ENCODE measurements around the gene RAD21L1.

The RAD21L1 gene

DNA sequence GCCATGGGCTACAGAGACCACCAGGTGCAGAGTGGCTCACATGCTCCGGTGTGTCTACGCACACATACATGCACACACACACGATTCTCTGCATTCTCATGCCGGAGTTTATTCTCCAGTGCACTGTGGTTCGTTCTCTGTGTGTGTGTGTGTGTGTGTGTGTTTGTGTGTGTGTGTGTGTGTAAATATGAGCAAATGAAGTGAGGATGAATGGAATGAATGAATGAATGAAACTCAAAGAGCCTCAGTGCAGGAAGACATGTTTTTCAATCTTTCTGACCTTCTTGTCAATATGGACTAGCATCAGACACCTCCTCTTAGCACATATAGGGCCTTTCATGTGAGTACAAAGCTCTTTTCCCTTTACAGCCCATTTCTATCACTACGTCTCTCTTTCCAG lies 42.7 kb upstream of the RAD21L1 start:
- DNase-seq (ENCODE audit: low read depth): no peak
- H3K4me3 ChIP-seq (ENCODE audit: low read length): no peak overlapping the region
- TF ChIP-seq, protein P1, sequence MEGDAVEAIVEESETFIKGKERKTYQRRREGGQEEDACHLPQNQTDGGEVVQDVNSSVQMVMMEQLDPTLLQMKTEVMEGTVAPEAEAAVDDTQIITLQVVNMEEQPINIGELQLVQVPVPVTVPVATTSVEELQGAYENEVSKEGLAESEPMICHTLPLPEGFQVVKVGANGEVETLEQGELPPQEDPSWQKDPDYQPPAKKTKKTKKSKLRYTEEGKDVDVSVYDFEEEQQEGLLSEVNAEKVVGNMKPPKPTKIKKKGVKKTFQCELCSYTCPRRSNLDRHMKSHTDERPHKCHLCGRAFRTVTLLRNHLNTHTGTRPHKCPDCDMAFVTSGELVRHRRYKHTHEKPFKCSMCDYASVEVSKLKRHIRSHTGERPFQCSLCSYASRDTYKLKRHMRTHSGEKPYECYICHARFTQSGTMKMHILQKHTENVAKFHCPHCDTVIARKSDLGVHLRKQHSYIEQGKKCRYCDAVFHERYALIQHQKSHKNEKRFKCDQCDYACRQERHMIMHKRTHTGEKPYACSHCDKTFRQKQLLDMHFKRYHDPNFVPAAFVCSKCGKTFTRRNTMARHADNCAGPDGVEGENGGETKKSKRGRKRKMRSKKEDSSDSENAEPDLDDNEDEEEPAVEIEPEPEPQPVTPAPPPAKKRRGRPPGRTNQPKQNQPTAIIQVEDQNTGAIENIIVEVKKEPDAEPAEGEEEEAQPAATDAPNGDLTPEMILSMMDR (IDR thresholded peaks at IDR 0.05; ENCODE audit: insufficient read depth, low read depth, low read length, missing control alignments): no peak

DNA sequence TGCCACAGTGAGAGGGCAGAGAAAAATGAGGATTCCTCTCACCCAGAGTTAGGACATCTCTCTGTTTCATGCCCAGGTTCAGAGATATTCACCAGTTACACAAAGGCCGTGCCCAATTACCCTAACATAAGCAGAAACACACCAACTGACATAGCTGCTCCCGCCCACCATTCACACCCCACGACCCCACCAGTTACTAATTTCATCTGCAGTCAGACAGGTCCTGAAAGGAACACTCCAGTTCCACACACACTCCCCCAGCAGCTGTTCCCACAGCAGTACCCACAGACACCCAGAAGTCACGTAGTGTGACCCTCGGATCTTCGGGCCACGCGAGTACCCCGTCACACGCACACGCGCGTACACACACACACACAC lies 41.6 kb upstream of the RAD21L1 start:
- DNase-seq (ENCODE audit: low read depth): no peak
- no peak overlapping the region for H3K4me3 ChIP-seq (ENCODE audit: low read length)
- TF ChIP-seq, protein P1 (IDR thresholded peaks at IDR 0.05; ENCODE audit: insufficient read depth, low read depth, low read length, missing control alignments): no peak

DNA sequence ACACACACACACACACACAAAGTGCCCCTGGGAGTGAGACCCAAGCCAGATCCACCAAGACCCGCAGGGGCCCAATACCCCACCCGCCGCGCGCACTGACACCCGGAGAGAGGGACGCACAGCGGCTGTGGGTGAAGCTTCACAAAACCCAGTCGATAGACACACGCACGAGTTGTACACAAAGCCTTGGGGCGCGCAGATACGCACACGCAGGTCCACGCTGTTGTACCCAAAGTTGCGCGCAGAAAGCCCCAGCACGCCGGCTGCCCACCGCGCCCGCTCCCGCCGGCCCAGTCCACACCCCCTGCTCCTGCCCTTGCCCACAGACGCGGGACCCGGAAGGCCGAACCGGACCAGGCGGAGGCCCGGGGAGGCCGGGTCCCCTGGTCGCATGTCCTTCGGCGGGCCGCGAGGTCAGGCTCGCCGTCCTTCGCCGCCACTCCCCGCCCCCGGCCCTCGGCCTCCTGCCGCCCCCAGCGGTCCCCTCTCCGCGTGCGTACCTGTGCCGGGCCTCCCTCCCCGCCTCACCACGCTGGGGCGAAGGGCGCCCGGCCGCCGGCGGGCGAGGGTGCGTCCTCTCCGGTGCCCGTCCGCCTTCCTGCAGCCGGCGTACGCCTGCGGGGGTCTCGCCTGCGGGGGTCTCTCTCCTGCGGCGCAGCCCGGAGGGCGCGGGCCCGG lies 41.1 kb upstream of the RAD21L1 start, which contains the start of gene TMEM74B:
TMEM74B (minus strand) TSS at position 344 of the 678 bp plus-strand sequence. CDS start 1,180 bp downstream, outside the sequence.
- peak; percentile 6 for DNase-seq (ENCODE audit: low read depth)
- H3K4me3 ChIP-seq (ENCODE audit: low read length): peak within 1 kb of the TSS; percentile 29
- TF ChIP-seq, protein P1 (IDR thresholded peaks at IDR 0.05; ENCODE audit: insufficient read depth, low read depth, low read length, missing control alignments): no peak

DNA sequence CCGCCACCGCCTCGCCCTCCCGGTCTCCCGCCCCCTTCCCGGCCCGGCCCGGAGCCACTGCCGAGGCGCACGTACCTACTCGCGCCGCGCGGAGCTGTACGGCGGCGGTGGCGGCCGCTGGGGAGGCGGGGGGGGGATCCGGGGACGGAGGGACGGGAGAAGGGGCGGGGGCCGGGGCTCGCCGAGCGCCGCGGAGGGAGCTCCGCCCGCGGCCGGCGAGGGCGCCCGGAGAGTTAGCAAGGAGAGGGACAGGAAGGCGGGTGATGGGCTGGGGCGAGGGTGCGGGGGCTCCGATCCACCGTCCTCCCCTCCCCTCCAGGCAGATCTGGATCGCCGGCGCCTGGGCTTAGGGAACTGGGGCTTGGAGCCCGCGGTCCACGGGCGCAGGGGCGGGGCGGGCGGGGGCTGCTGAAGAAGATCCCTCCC lies 40.5 kb upstream of the RAD21L1 start:
- peak; percentile 15 for DNase-seq (ENCODE audit: low read depth)
- peak overlapping the region; percentile 29 for H3K4me3 ChIP-seq (ENCODE audit: low read length)
- TF ChIP-seq, protein P1 (IDR thresholded peaks at IDR 0.05; ENCODE audit: insufficient read depth, low read depth, low read length, missing control alignments): no peak

DNA sequence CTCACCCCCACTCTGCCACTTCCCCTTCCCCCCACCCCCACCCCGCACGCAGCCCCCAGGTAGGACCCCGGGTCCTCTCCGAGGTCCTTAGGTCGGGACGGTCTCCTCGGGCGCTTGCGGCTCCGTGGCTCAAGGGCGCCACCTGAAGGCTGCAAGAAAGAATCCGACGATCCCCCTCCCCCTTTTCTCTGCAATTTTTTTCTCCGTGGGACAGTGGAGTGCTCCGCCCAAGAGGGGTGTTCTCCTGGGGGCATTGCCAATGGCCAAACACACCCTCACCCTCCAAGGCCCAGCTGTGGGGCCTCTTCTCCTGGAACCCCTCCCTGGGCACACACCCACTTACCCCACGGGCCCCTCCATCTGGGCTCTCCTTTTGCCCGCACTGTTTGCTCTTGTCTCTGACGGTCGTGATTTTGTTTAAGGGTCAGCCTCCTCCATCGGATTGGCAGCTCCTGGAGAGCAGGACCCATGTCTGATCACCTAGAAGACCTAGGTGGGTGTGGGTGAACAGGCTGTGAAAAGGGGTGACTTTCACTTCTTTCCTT lies 40.0 kb upstream of the RAD21L1 start:
- H3K4me3 ChIP-seq (ENCODE audit: low read length): peak overlapping the region; percentile 29
- peak; percentile 61 for DNase-seq (ENCODE audit: low read depth)
- TF ChIP-seq, protein P1 (IDR thresholded peaks at IDR 0.05; ENCODE audit: insufficient read depth, low read depth, low read length, missing control alignments): peak; percentile 64

DNA sequence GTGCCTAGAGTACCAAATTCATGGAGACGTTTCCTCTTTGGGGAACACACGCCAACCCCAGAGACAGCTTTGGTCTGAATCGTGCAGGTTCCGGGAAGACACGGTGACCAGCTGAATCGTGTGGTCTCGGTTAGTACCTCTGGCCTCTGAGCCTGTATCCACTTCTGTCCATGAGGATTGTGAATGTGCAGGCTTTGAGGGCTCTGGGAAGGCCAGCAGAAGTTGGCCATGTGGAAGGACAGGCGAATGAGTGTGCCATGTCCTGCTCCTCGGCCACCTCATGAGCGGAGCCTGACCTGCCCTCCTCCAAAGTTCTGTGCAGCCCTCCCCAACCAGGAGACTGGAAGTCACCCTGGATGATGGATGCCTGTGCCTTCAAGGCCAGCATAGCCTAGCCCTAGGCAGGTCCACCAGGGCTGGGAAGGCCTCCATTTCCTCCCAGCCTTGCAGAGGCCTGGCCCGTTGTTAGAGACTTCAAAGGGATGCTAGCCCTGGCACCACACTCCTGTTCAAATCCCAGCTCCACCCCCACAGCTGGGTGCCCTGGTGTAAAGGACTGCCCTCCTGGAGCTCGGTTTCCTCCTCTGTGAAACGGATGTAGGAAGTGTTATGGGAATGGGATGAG lies 39.4 kb upstream of the RAD21L1 start:
- TF ChIP-seq, protein P1 (IDR thresholded peaks at IDR 0.05; ENCODE audit: insufficient read depth, low read depth, low read length, missing control alignments): no peak
- DNase-seq (ENCODE audit: low read depth): no peak
- no peak overlapping the region for H3K4me3 ChIP-seq (ENCODE audit: low read length)

Measured in epithelial cell of esophagus (primary cell).